PFSK-1 (cell line): Measurements from ENCODE around the gene MYH8.

Experiments used
- FOXP2 ChIP-seq: optimal IDR thresholded peaks from 2 replicates; pipeline ENCODE3; 2011; ENCODE audit warnings: borderline replicate concordance, control low read depth, inconsistent platforms; ENCODE audit not compliant: insufficient read depth; ENCODE audit errors: extremely low read length, extremely low read depth
- POLR2AphosphoS5 ChIP-seq: IDR thresholded peaks from 2 replicates; pipeline ENCODE4 v1.6.1; 2012; ENCODE audit warnings: low read depth, mild to moderate bottlenecking, control low read depth, low read length, moderate library complexity
- SIN3A ChIP-seq: IDR thresholded peaks from 2 replicates; pipeline ENCODE4 v1.6.1; 2012; ENCODE audit warnings: mild to moderate bottlenecking, low read length, moderate library complexity, borderline replicate concordance; ENCODE audit not compliant: insufficient read depth
- TAF1 ChIP-seq: IDR thresholded peaks from 2 replicates; pipeline ENCODE4 v1.6.1; 2012; ENCODE audit warnings: low read length, control low read depth, borderline replicate concordance; ENCODE audit not compliant: insufficient read depth
- TF ChIP-seq, protein P1 (sequence below), 2 experiments: IDR thresholded peaks; 2 replicates each; pipeline versions ENCODE4 v1.6.1 to v1.8.0; 2011 to 2012; ENCODE audit warnings: low read depth in 2 of 2, low read length in 2 of 2, control low read depth in 1 of 2, inconsistent platforms in 1 of 2, mild to moderate bottlenecking in 1 of 2, moderate library complexity in 1 of 2; ENCODE audit not compliant: insufficient read depth in 1 of 2

MYH8 gene

DNA sequence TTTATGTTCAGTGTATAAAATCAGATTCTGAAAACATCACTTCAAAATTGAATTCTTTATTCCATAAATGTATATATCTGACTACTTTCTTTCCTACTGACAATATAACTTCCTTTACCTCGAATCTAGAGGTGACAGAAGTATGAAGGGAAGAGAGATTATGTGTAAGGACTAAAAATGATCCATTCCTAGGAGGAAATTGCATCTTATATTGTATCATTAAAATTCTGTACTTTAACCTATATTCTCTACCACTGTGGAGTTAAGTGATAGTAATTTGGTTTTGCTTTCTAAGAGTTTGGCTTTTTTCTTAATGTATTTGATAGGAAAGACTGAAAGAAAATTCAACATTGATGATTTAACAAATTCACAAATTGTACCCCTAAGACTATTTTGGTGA, 36.2 kb upstream of the MYH8 start:
- no peak for TF ChIP-seq SIN3A
- TF ChIP-seq, protein P1, sequence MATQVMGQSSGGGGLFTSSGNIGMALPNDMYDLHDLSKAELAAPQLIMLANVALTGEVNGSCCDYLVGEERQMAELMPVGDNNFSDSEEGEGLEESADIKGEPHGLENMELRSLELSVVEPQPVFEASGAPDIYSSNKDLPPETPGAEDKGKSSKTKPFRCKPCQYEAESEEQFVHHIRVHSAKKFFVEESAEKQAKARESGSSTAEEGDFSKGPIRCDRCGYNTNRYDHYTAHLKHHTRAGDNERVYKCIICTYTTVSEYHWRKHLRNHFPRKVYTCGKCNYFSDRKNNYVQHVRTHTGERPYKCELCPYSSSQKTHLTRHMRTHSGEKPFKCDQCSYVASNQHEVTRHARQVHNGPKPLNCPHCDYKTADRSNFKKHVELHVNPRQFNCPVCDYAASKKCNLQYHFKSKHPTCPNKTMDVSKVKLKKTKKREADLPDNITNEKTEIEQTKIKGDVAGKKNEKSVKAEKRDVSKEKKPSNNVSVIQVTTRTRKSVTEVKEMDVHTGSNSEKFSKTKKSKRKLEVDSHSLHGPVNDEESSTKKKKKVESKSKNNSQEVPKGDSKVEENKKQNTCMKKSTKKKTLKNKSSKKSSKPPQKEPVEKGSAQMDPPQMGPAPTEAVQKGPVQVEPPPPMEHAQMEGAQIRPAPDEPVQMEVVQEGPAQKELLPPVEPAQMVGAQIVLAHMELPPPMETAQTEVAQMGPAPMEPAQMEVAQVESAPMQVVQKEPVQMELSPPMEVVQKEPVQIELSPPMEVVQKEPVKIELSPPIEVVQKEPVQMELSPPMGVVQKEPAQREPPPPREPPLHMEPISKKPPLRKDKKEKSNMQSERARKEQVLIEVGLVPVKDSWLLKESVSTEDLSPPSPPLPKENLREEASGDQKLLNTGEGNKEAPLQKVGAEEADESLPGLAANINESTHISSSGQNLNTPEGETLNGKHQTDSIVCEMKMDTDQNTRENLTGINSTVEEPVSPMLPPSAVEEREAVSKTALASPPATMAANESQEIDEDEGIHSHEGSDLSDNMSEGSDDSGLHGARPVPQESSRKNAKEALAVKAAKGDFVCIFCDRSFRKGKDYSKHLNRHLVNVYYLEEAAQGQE (IDR thresholded peaks at IDR 0.05; ENCODE audit: insufficient read depth in 1 of 2, low read depth in 2 of 2, low read length in 2 of 2), result no peak
- no peak for TF ChIP-seq FOXP2
- TF ChIP-seq TAF1, result no peak
- no peak for TF ChIP-seq POLR2AphosphoS5

DNA sequence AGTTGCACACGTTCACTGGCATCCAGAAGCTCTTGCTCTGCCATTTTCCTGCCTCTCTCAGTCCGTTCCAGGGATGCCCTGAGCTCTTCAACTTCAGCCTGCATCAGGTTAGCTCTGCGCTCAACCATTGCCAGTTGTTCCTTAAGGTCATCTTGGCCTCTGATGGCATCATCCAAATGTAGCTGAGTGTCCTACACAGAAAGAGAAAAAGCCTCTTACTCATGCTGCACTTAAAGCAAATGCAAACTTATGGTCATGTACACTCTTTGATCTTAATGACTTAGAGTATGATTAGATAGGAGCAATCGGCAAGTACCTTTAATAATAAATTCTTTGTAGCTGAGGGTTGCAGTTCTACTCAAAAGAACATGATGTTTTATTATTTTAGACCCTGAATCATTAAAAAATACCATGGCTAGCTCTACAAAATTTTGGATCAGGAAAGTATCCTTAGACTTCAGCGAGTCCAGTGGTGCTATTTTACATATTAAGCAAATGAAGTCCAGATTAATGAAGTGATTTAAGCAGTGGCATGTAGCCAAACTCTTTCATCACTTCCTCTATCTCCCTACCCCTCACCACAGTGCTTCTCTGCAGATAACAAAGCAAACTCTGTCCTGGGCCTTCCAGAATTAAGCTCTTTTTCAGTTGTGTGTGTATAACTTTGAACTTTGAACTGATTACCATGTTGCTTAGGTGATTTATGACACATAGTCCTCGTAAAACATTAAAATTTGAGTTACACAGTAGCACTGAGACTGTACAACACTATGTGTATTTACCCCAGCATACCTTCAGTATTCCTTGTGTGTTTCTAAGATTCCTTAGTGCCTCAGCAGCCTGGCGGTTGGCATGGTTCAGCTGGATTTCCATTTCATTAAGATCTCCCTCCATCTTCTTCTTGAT, 25.5 kb upstream of the MYH8 start:
- TF ChIP-seq SIN3A (no peak), FOXP2 (no peak), TAF1 (no peak), POLR2AphosphoS5 (no peak)
- TF ChIP-seq, protein P1 (IDR thresholded peaks at IDR 0.05; ENCODE audit: insufficient read depth in 1 of 2, low read depth in 2 of 2, low read length in 2 of 2), result no peak

DNA sequence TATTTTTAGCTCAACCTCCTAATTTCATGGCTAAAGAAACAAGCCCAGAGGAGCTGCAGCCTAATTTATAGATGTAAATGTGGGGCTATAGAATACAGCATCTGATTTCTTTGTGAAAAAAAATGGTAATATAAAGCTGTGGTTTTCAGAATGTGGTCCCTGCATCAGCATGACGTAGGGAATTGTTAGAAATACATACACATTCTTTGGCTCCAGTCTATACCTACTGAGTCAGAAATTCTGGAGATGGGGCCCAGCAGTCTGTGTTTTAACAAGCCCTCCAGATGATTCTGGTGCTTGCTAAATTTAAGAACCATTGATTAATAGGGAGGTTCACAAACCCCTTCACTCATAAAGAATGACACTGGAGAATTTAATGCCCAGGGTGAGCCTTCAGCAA, 18.1 kb upstream of the MYH8 start:
- TF ChIP-seq, protein P1 (IDR thresholded peaks at IDR 0.05; ENCODE audit: insufficient read depth in 1 of 2, low read depth in 2 of 2, low read length in 2 of 2), result no peak
- TF ChIP-seq FOXP2 (no peak), POLR2AphosphoS5 (no peak), TAF1 (no peak), SIN3A (no peak)

DNA sequence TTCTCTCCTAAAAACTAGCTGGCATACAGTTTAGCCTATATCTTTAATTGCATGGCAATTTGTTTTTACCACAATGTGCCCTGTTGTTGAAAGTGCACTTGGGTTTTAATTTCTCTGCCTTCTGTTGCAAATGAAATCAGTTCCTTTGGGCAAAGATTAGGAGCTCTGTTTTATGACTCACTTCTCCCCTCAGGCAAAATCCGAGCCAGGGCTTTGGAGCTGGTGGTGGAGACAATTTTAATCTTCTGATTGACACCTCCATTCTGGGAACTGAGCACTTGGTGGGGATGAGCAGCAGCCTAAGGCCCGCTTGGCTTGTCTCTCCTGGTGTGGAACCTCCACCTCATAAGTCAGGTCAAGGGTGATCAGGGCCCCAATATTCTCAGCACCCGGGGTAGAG, 13.3 kb upstream of the MYH8 start:
- TF ChIP-seq, protein P1 (IDR thresholded peaks at IDR 0.05; ENCODE audit: insufficient read depth in 1 of 2, low read depth in 2 of 2, low read length in 2 of 2), result no peak
- no peak for TF ChIP-seq SIN3A
- TF ChIP-seq TAF1, result no peak
- no peak for TF ChIP-seq POLR2AphosphoS5
- TF ChIP-seq FOXP2, result no peak
